ENCODE data around the gene BRD7.

- TF ChIP-seq CTCF (IDR thresholded peaks at IDR 0.05) (no peak), POLR2AphosphoS5 (IDR thresholded peaks at IDR 0.05; ENCODE audit: low read depth, low read length) (no peak), TCF7L2 (IDR thresholded peaks at IDR 0.05; ENCODE audit: low read depth, low read length) (no peak)
- TF ChIP-seq, protein P1, sequence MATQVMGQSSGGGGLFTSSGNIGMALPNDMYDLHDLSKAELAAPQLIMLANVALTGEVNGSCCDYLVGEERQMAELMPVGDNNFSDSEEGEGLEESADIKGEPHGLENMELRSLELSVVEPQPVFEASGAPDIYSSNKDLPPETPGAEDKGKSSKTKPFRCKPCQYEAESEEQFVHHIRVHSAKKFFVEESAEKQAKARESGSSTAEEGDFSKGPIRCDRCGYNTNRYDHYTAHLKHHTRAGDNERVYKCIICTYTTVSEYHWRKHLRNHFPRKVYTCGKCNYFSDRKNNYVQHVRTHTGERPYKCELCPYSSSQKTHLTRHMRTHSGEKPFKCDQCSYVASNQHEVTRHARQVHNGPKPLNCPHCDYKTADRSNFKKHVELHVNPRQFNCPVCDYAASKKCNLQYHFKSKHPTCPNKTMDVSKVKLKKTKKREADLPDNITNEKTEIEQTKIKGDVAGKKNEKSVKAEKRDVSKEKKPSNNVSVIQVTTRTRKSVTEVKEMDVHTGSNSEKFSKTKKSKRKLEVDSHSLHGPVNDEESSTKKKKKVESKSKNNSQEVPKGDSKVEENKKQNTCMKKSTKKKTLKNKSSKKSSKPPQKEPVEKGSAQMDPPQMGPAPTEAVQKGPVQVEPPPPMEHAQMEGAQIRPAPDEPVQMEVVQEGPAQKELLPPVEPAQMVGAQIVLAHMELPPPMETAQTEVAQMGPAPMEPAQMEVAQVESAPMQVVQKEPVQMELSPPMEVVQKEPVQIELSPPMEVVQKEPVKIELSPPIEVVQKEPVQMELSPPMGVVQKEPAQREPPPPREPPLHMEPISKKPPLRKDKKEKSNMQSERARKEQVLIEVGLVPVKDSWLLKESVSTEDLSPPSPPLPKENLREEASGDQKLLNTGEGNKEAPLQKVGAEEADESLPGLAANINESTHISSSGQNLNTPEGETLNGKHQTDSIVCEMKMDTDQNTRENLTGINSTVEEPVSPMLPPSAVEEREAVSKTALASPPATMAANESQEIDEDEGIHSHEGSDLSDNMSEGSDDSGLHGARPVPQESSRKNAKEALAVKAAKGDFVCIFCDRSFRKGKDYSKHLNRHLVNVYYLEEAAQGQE (IDR thresholded peaks at IDR 0.05; ENCODE audit: insufficient read depth in 1 of 2, low read depth in 2 of 2, low read length in 1 of 2): no peak
Measured at GRCh38 chr16:50400967-50401348, 32.2 kb upstream of the BRD7 start.
